AG10803 (cell line): Measurements from ENCODE around the gene GNG2.

Experiments
- DNase-seq: peaks from one replicate; pipeline ENCODE4 v3.0.0; 2010; ENCODE audit warnings: low read depth
- H3K4me3 ChIP-seq: 2 replicates; pipeline ENCODE4 v1.5.1; 2011; ENCODE audit warnings: mild to moderate bottlenecking, low read length, control low read depth
- TF ChIP-seq, protein P1 (sequence below): conservative IDR thresholded peaks from 2 replicates; pipeline ENCODE4 v1.5.1; 2011; ENCODE audit warnings: mild to moderate bottlenecking, low read length, control low read depth, inconsistent platforms

Gene GNG2

DNA sequence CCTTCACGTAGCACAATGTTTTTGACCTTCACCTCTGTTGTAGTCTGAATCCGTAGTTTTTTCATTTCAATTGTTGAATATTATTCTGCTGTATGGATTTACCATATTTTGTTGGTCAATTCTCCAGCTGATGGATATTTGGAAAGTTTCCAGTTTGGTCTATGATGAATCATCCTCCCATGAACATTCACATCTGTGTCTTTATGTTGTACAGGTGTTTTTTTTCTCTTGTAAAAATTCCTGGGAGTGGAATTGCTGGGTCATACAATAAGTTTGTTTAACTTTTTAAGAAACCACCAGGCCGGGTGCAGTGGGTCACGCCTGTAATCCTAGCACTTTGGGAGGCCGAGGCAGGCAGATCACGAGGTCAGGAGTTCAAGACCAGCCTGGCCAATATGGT, 36.7 kb upstream of the GNG2 start:
- TF ChIP-seq, protein P1, sequence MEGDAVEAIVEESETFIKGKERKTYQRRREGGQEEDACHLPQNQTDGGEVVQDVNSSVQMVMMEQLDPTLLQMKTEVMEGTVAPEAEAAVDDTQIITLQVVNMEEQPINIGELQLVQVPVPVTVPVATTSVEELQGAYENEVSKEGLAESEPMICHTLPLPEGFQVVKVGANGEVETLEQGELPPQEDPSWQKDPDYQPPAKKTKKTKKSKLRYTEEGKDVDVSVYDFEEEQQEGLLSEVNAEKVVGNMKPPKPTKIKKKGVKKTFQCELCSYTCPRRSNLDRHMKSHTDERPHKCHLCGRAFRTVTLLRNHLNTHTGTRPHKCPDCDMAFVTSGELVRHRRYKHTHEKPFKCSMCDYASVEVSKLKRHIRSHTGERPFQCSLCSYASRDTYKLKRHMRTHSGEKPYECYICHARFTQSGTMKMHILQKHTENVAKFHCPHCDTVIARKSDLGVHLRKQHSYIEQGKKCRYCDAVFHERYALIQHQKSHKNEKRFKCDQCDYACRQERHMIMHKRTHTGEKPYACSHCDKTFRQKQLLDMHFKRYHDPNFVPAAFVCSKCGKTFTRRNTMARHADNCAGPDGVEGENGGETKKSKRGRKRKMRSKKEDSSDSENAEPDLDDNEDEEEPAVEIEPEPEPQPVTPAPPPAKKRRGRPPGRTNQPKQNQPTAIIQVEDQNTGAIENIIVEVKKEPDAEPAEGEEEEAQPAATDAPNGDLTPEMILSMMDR, result no peak

DNA sequence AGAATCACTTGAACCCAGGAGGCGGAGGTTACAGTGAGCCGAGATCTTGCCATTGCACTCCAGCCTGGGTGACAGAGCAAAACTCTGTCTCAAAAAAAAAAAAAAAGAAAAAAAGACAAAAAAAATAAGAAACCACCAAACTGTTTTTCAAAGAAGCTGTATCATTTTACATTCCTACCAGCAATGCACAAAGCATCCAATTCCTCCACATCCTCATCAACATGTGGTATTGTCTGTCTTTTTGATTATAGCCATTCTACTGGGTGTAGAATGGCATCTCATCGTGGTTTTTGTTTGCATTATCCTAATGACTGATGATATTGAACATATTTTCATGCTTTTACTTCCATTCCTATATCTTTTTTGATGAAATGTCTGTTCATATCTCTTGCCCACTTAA, 36.2 kb upstream of the GNG2 start:
- TF ChIP-seq, protein P1, result 0 out of 2 replicates have a peak, but pooled peaks have one; percentile 5
- peak; percentile 51 for DNase-seq

More for the DNA sequence above, 36.7 kb upstream of the GNG2 start:
- H3K4me3 ChIP-seq, result no peak overlapping the region
- no peak for DNase-seq

DNA sequence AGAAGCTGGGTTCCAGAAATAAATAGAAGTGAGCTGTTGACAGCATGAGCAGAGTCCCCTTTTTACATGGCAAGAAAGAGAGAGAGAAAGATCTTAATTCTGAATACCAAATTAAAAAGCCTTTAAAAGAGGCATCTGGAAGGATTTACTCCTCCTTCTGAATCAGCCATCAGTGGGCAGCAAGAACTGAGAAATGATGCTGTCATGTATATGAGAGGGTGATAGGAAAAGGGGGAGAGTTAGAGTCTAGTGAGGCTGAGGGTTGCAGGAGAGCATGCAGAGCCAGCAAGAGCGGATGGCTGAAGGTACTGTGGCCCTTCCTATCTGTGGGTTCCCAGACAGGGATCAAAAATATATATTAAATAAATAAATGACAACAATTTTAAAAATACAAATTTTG, 34.5 kb upstream of the GNG2 start:
- TF ChIP-seq, protein P1, result no peak
- no peak overlapping the region for H3K4me3 ChIP-seq
- DNase-seq, result no peak

More for the DNA sequence above, 36.2 kb upstream of the GNG2 start:
- H3K4me3 ChIP-seq, result no peak overlapping the region

DNA sequence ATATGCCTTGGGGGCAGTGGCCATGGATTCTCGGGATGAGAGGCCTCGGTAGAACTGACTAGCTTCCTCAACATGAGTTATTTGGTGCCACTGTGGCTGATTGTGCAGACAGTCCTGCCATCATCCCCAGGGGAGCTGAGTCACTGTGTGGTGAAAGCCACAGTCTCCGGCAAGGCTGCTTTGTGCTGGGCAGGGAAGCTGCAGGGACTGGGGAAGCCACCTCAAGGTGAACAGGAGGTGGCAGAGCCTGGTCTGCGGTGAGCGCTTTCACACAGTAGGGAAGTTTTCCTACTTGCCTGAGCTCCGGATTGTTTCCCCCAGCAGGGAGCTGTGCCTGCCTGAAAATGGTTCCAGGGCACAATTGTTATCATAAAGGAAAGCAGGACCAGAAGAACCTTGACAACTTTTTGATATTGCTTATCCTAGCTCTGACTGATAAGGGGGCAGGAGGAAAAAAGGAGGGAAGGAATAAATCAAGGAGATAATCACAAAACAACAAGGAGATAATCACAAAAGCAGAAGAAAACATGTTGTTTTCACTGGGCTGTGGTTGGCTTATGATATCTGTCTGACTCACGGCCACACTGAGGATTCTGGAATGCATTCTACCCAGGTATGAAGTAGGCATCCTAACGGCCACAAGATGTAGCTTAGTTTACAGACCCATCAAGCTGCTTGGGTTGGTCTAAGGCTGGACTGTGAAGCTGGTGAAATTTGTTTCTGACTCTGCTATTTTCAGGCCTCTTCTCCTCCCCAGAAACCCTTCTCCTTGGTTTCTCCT, 32.2 kb upstream of the GNG2 start:
- H3K4me3 ChIP-seq, result no peak overlapping the region
- TF ChIP-seq, protein P1, result no peak
- peak; percentile 61 for DNase-seq

DNA sequence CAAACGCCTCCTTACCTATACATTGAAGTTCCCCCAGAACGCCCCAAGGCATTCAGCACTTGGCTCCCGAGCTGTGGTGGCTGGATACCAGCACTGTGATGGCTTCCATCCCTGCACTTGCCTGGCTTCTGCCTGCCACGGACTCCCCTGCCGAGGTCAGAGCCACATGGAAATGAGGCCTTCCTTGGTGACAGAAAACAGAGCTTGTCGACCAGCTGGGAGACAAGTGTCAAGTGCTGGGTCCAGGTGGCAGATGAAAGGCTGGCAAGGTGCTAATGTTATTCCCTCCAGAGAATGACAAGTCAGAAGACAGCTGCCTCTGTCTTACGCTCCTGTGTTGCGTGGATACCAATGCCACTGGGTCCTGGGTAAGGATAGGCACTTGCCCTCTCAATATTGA, 26.2 kb upstream of the GNG2 start:
- no peak for DNase-seq

DNA sequence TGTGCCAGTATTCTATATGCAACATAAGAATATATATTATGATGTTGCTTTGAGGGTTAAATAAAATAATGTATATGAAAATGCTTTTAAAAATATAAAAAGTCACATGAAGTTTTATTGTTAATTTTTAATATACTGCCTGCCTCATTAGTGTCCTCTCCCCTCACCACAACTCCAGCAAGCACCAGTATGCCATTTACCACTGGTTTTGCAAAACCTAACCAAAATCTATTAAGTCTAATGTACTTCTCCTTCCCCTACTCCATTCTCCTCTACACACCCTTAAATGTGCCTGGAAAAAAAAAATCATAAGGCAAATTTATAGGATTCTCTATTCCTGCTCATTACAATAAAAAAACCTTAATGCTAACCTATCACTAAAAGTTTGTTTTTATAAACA, 24.0 kb upstream of the GNG2 start:
- no peak for DNase-seq
- TF ChIP-seq, protein P1, result no peak

More for the DNA sequence above, 26.2 kb upstream of the GNG2 start:
- TF ChIP-seq, protein P1, result no peak
- H3K4me3 ChIP-seq, result no peak overlapping the region

More for the DNA sequence above, 24.0 kb upstream of the GNG2 start:
- H3K4me3 ChIP-seq, result no peak overlapping the region
